ENCODE data around the gene THSD7B. TPM values are rescaled to one million over a fixed set of nuclear protein-coding genes. Genes with fewer than 3 reads are reported as not detected.
"Not testable (repeated sequence)": the region's sequence is repeated elsewhere in the genome, so short reads cannot be mapped to it uniquely, and the experiment has no call there.

Gene THSD7B, protein sequence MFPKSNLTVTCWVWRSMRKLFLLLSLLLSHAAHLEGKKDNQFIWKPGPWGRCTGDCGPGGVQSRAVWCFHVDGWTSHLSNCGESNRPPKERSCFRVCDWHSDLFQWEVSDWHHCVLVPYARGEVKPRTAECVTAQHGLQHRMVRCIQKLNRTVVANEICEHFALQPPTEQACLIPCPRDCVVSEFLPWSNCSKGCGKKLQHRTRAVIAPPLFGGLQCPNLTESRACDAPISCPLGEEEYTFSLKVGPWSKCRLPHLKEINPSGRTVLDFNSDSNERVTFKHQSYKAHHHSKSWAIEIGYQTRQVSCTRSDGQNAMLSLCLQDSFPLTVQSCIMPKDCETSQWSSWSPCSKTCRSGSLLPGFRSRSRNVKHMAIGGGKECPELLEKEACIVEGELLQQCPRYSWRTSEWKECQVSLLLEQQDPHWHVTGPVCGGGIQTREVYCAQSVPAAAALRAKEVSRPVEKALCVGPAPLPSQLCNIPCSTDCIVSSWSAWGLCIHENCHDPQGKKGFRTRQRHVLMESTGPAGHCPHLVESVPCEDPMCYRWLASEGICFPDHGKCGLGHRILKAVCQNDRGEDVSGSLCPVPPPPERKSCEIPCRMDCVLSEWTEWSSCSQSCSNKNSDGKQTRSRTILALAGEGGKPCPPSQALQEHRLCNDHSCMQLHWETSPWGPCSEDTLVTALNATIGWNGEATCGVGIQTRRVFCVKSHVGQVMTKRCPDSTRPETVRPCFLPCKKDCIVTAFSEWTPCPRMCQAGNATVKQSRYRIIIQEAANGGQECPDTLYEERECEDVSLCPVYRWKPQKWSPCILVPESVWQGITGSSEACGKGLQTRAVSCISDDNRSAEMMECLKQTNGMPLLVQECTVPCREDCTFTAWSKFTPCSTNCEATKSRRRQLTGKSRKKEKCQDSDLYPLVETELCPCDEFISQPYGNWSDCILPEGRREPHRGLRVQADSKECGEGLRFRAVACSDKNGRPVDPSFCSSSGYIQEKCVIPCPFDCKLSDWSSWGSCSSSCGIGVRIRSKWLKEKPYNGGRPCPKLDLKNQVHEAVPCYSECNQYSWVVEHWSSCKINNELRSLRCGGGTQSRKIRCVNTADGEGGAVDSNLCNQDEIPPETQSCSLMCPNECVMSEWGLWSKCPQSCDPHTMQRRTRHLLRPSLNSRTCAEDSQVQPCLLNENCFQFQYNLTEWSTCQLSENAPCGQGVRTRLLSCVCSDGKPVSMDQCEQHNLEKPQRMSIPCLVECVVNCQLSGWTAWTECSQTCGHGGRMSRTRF (N-terminal part only)
- total RNA-seq: not detected

- Mint-ChIP-seq H3K9me3 (no peaks in the 10 kb centered on the region), H3K36me3 (peaks cover 0 to 6% of the 10 kb centered on the region in 2 donors), H3K27ac (peak within 1 kb of the TSS in 1 of 2 donors; percentile 62)
- ATAC-seq (peak in 1 of 2 donors; percentile 57), DNase-seq (ENCODE audit: low spot score in 2 of 2) (no peak)
These were observed at the start of gene THSD7B for GRCh38 chr2:136765256-136766072. TSS of gene THSD7B (plus strand) at chr2:136765545. CDS start at chr2:136882179, 116,634 bp downstream.

DNA sequence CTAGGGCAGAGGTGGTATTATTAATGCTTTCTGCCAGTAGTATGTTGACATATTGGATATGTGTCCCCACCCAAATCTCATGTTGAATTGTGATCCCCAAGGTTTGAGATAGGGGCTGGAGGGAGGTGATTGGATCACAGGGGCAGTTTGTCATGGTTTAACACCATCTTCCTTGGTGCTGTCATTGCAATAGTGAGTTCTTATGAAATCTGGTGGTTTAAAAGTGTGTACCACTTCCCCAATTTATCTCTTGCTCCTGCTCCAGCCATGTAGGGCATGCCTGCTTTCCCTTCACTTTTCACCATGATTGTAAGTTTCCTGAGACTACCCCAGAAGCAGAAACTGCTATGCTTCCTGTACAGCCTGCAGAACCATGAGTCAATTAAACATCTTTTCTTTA lies 47.1 kb upstream of the THSD7B start:
- ATAC-seq (no peak), DNase-seq (ENCODE audit: low spot score in 2 of 2) (no peak)
- no peaks in the 10 kb centered on the region for H3K9me3 Mint-ChIP-seq
- no peaks in the 10 kb centered on the region for H3K36me3 Mint-ChIP-seq
- H3K27ac Mint-ChIP-seq: no peak overlapping the region

DNA sequence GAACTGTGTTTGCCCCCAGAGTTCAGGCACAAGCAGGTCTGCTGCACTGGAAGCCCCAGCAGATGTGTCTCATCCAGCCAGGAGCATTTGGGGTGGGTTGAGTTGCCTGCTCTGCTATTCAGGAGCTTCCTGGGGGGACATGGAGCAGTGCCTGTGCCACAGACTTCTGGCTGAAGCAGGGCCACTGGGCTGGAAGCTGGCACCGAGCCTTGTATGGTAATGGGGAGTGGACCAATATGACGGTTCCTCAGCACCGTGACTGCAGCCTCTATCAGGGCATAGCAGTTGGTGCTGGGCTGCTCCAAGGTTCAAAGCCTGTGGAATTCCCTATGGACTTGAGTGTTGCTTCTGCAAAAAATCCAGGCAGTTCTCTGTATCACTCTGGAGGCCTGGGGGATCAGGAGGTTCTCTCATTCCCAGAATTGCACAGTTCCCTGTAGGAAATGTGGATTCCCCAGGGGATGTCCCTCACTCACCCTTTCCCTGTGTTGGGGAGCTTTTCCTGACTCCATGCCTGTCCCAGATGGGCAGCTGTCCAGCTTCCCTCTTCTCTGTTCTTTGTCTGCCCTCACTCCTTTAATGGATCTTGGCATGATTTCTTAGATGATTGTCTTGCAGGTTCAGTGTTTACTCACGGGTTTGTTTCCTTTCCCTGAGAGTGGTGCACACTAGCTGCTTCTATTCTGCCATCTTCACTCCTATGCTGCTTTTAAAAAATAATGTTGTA lies 37.2 kb upstream of the THSD7B start:
- Mint-ChIP-seq H3K27ac (no peak overlapping the region), H3K36me3 (no peaks in the 10 kb centered on the region), H3K9me3 (no peaks in the 10 kb centered on the region)
- ATAC-seq (no peak), DNase-seq (ENCODE audit: low spot score in 2 of 2) (no peak)

GRCh38 chr2:136736236-136736635 lies 29.1 kb upstream of the THSD7B start:
- Mint-ChIP-seq H3K9me3 (no peaks in the 10 kb centered on the region), H3K27ac (no peak overlapping the region), H3K36me3 (no peaks in the 10 kb centered on the region)
- DNase-seq (ENCODE audit: low spot score in 2 of 2) (no peak), ATAC-seq (no peak)

DNA sequence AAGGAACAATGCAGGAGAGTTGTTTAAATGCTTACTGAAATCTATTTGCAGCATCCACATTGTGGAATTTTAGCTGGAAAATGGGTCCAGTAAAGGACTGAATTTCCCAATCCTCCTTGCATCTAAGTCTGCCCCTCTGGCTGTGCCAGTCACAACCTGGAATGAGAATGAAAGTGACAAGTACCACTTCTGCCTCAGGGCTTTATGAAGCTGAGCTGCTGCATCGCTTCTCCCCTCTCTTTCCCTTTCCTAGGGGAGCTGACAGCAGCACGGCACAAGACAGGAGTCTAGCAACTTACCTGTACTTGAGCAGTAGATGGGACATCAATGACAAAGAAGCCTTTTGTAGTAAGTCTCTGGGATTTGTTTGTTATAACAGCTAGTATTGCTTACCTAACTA lies 27.3 kb upstream of the THSD7B start:
- DNase-seq (ENCODE audit: low spot score in 2 of 2): no peak
- Mint-ChIP-seq H3K36me3 (no peaks in the 10 kb centered on the region), H3K9me3 (no peaks in the 10 kb centered on the region), H3K27ac (no peak overlapping the region)
- no peak for ATAC-seq

- ATAC-seq (no peak), DNase-seq (ENCODE audit: low spot score in 2 of 2) (no peak)
- H3K36me3 Mint-ChIP-seq: no peaks in the 10 kb centered on the region
- no peaks in the 10 kb centered on the region for H3K9me3 Mint-ChIP-seq
- no peak overlapping the region for H3K27ac Mint-ChIP-seq
These were observed 23.9 kb upstream of the THSD7B start for GRCh38 chr2:136741471-136741870.

- Mint-ChIP-seq H3K36me3 (no peaks in the 10 kb centered on the region), H3K27ac (no peak overlapping the region), H3K9me3 (no peaks in the 10 kb centered on the region)
- ATAC-seq (no peak), DNase-seq (ENCODE audit: low spot score in 2 of 2) (no peak)
These were observed 15.3 kb upstream of the THSD7B start for GRCh38 chr2:136750065-136750464.

GRCh38 chr2:136751406-136751805 lies 13.9 kb upstream of the THSD7B start:
- ATAC-seq: no peak
- Mint-ChIP-seq H3K27ac (no peak overlapping the region), H3K9me3 (no peaks in the 10 kb centered on the region), H3K36me3 (no peaks in the 10 kb centered on the region)
- DNase-seq (ENCODE audit: low spot score in 2 of 2): no peak

- ATAC-seq; H3K36me3 Mint-ChIP-seq; DNase-seq (ENCODE audit: low spot score in 2 of 2); H3K27ac Mint-ChIP-seq; H3K9me3 Mint-ChIP-seq: not testable (repeated sequence)
These were observed 6.8 kb upstream of the THSD7B start for GRCh38 chr2:136758504-136758903.

DNA sequence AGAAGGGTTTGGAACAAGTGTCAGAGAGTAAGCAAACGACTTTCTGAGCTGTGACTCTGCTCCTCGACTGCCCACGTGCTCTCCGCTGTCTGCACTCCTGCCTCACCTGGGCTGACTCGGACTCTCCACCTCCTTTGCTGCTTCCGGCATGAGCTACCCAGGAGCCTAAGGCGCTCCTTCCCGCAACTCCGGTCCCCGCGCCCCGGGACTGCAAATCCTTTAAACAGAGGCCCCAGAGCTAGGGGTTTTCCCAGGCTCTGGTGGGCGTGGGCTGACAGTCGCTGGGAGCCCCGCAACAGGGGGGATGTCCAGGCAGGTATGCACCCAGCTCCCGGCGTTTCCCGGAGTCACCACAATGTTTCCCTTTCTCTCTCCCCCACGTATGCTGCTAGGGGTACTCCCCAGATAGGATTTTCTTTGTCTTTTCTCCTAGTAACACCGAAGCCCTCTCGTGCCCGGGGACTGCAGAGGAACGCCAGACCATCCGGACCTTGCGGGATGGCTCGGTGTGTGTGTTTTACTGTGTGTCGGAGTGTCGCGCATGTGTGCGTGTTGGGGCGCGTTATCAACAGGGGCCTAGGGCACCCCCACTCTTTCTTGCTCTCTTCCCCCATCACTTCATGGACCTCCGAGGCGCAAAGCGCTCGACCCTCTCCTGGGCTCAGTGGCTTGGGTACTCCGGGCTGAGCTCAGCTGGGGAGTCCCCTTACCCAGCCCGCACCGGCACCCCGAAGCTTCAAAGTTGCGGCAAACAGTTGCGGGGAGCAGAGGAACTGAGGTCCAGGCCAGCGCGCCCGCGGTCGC lies 691 bp upstream of the THSD7B start:
- ATAC-seq (peak in 1 of 2 donors; percentile 51), DNase-seq (ENCODE audit: low spot score in 2 of 2) (peak in 1 of 2 donors; percentile 3)
- H3K9me3 Mint-ChIP-seq: peaks cover 0 to 2% of the 10 kb centered on the region in 2 donors
- peaks cover 0 to 6% of the 10 kb centered on the region in 2 donors for H3K36me3 Mint-ChIP-seq
- H3K27ac Mint-ChIP-seq: no peak overlapping the region

- Mint-ChIP-seq H3K27ac (no peak overlapping the region), H3K9me3 (no peaks in the 10 kb centered on the region), H3K36me3 (peaks cover 0 to 6% of the 10 kb centered on the region in 2 donors)
- ATAC-seq: peak in 1 of 2 donors; percentile 43
- DNase-seq (ENCODE audit: low spot score in 2 of 2): no peak
These were observed 694 bp downstream of the THSD7B start for GRCh38 chr2:136766073-136766404.

- ATAC-seq: peak in 1 of 2 donors; percentile 53
- Mint-ChIP-seq H3K27ac (no peak overlapping the region), H3K9me3 (no peaks in the 10 kb centered on the region), H3K36me3 (peaks cover 0 to 6% of the 10 kb centered on the region in 2 donors)
- no peak for DNase-seq (ENCODE audit: low spot score in 2 of 2)
These were observed 1.7 kb downstream of the THSD7B start for GRCh38 chr2:136767030-136767429.

DNA sequence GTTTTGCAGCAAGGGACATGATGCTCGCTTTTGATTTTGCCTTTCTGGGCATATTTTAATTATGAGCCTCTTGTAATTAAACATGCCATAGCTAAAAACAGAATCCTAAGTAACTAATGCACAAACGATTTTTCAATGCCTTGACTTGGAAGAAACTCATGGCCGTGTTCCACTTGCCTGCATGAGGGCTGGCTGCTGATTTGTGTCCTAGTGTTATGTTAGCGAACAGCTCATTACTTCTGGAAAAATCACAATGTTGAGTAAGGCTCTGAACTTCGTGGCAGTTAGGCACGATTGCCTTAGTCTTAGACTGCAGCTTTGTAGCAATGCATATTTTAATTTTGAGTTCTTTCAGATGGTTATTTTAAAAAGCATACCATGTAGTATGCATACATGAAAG lies 4.5 kb downstream of the THSD7B start:
- H3K36me3 Mint-ChIP-seq: peaks cover 0 to under 1% of the 10 kb centered on the region in 2 donors
- ATAC-seq: no peak
- H3K9me3 Mint-ChIP-seq: peaks cover 0 to 2% of the 10 kb centered on the region in 2 donors
- no peak for DNase-seq (ENCODE audit: low spot score in 2 of 2)
- H3K27ac Mint-ChIP-seq: no peak overlapping the region

GRCh38 chr2:136770384-136770783 lies 5.0 kb downstream of the THSD7B start:
- Mint-ChIP-seq H3K9me3 (peaks cover 0 to 2% of the 10 kb centered on the region in 2 donors), H3K27ac (no peak overlapping the region)

GRCh38 chr2:136777391-136777790 lies 12.0 kb downstream of the THSD7B start:
- H3K36me3 Mint-ChIP-seq: no peaks in the 10 kb centered on the region
- H3K27ac Mint-ChIP-seq: no peak overlapping the region
- ATAC-seq (no peak), DNase-seq (ENCODE audit: low spot score in 2 of 2) (no peak)
- peaks cover 0 to 2% of the 10 kb centered on the region in 2 donors for H3K9me3 Mint-ChIP-seq

More at GRCh38 chr2:136770384-136770783, 5.0 kb downstream of the THSD7B start:
- DNase-seq (ENCODE audit: low spot score in 2 of 2) (no peak), ATAC-seq (no peak)
- H3K36me3 Mint-ChIP-seq: no peaks in the 10 kb centered on the region

All from activated naive CD4-positive, alpha-beta T cell treated with anti-CD3 and anti-CD28 coated beads, Interleukin-2, amount 50 U/mL, for 72 hours (primary cell).